Right atrium auricular region (tissue), 2 donors: ENCODE results near the gene ZBTB18. TPM values are rescaled to one million over a fixed set of nuclear protein-coding genes. Genes with fewer than 3 reads are reported as not detected.

ENCODE experiments used
- DNase-seq: peaks from one replicate; pipeline ENCODE4 v3.0.0-alpha.2; 2019; ENCODE audit warnings: low spot score
- H3K27ac ChIP-seq, 2 donors: fragments of 200-600 bp; sonication (generic); 1 replicate in 1 of 2; 2 replicates in 1 of 2; pipeline ENCODE4 v1.5.1; 2016 to 2019
- H3K27me3 ChIP-seq, 2 donors: fragments of 200-600 bp; sonication (generic); one replicate each; pipeline versions ENCODE4 v1.5.1 to v1.6.0; 2017 to 2019
- H3K36me3 ChIP-seq: fragments of 200-600 bp; sonication (generic); one replicate; pipeline ENCODE4 v1.5.1; 2016
- H3K4me1 ChIP-seq, 2 donors: fragments of 200-600 bp; sonication (generic); one replicate each; pipeline versions ENCODE4 v1.5.1 to v1.6.0; 2017 to 2019
- H3K4me3 ChIP-seq, 2 donors: fragments of 200-600 bp; sonication (generic); 1 replicate in 1 of 2; 2 replicates in 1 of 2; pipeline ENCODE4 v1.5.1; 2017 to 2019; ENCODE audit warnings: mild to moderate bottlenecking in 1 of 2, moderate library complexity in 1 of 2
- H3K9me3 ChIP-seq, 2 donors: fragments of 200-600 bp; sonication (generic); one replicate each; pipeline ENCODE4 v1.5.1; 2019
- CTCF ChIP-seq, 2 donors: fragments of 200-600 bp; sonication (generic); IDR thresholded peaks; one replicate each; pipeline ENCODE4 v1.5.1; 2019; ENCODE audit warnings: antibody characterized with exemption in 2 of 2
- total RNA-seq, 2 donors: library from RNA; depleted of rRNA; stranded (reverse); fragments of >200 nt; gene quantifications; one replicate each; pipeline ENCODE4 v1.1.0, GENCODE V29; 2016

The ZBTB18 gene
- total RNA-seq, 2 donors from 2014 or later, result 14.9 to 19.7 TPM

DNA sequence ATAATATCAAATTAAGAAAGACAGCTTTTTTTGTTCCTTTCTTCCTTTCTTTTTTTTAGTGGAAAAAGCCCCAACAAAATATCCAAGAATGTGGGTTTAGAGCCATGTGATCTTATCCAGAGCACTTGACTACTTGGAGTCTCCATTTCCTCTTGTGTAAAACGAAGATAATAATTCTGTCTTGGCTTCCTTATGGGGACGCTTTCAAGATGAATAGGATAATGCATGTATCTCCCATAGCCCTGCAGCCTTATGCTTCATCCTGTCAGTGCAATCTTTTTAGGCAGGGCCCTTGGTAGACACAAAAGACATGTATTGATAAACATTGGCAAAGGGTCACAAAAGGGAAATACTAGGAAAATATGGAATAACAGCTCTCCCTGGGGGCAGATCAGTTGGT lies 34.8 kb downstream of the ZBTB18 start:
- no peak overlapping the region for H3K4me3 ChIP-seq
- H3K27me3 ChIP-seq, result no peaks in the 10 kb centered on the region
- H3K9me3 ChIP-seq, result peaks cover 0 to 12% of the 10 kb centered on the region in 2 donors
- no peaks in the 10 kb centered on the region for H3K4me1 ChIP-seq
- H3K27ac ChIP-seq, result no peak overlapping the region
- no peak for DNase-seq
- TF ChIP-seq CTCF (IDR thresholded peaks at IDR 0.05), result no peak
- no peaks in the 10 kb centered on the region for H3K36me3 ChIP-seq

DNA sequence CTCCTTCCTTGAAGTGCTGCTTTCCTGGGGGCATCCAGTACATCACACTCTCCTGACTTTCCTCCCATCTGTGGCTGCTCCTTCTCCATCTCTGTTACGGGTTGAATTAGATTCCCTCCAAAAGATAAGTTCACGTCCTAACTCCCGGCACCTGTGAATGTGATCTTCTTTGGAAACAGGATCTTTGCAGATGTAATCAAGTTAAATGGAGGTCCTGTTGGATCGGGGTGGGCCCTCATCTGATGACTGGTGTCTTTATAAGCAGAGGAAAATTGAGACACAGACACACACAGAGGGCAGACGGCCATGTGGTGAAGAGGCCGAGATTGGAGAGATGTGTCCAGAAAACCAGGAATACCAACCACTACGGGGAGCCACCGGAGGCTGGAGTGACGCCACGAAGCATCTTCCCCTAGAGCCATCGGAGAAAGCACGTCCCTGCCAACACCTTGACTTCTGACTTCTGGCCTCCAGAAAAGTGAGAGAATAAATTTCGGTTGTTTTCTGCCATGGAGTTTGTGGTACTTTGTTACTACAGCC lies 36.0 kb downstream of the ZBTB18 start:
- Histone ChIP-seq H3K4me3 (no peak overlapping the region), H3K9me3 (peaks cover 0 to 12% of the 10 kb centered on the region in 2 donors), H3K4me1 (no peaks in the 10 kb centered on the region), H3K27me3 (no peaks in the 10 kb centered on the region), H3K27ac (no peak overlapping the region), H3K36me3 (no peaks in the 10 kb centered on the region)
- TF ChIP-seq CTCF (IDR thresholded peaks at IDR 0.05), result no peak
- DNase-seq, result no peak

GRCh38 chr1:244087611-244088010 lies 36.5 kb downstream of the ZBTB18 start:
- H3K27me3 ChIP-seq, result no peaks in the 10 kb centered on the region
- DNase-seq, result no peak
- H3K36me3 ChIP-seq, result no peaks in the 10 kb centered on the region
- H3K9me3 ChIP-seq, result peaks cover 0 to 12% of the 10 kb centered on the region in 2 donors
- no peak overlapping the region for H3K4me3 ChIP-seq
- no peaks in the 10 kb centered on the region for H3K4me1 ChIP-seq
- H3K27ac ChIP-seq, result no peak overlapping the region
- TF ChIP-seq CTCF (IDR thresholded peaks at IDR 0.05), result no peak

DNA sequence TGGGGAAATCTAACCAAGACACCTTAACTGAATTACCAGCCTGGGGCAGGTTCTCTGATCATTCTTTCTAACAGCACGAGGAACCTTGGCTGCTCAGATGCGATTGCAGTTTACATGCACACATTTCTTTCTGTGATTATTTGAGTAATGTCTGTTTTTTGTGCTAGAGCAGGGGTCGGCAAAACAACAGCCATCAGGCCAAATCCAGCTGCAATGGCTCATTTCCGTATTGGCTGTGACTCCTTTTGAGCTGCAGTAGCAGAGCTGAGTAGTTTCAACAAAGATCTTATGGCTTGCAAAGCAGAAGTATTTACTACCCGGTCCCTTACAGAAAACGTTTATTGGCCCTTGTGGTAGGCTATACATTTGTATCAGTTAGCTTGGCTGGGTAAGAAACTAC lies 37.1 kb downstream of the ZBTB18 start:
- DNase-seq, result no peak
- Histone ChIP-seq H3K27me3 (no peaks in the 10 kb centered on the region), H3K36me3 (no peaks in the 10 kb centered on the region), H3K4me1 (no peaks in the 10 kb centered on the region), H3K9me3 (peaks cover 0 to 12% of the 10 kb centered on the region in 2 donors), H3K27ac (no peak overlapping the region), H3K4me3 (no peak overlapping the region)
- TF ChIP-seq CTCF (IDR thresholded peaks at IDR 0.05), result no peak

DNA sequence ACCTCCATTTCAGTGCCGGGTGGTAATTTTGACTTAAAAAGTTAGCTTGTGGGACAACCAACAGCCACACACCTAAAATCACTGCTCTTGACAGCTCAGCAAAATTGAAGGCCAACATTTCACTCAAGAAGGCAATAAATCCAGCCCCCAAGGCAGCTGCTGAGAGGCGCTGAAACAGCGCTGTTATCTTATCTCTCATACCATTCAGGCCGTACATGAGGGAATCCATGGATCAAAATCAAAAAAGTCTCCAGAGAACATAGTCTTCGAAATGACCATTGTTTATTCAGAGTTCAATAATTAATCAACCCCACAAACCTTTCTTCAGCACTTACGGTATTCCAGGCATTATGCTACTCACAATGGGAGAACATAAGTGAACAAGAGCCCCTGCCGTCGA lies 38.5 kb downstream of the ZBTB18 start:
- TF ChIP-seq CTCF (IDR thresholded peaks at IDR 0.05), result no peak
- Histone ChIP-seq H3K4me1 (no peaks in the 10 kb centered on the region), H3K36me3 (no peaks in the 10 kb centered on the region), H3K9me3 (peaks cover 0 to 12% of the 10 kb centered on the region in 2 donors), H3K27ac (no peak overlapping the region), H3K4me3 (no peak overlapping the region), H3K27me3 (no peaks in the 10 kb centered on the region)
- DNase-seq, result no peak

- no peak overlapping the region for H3K27ac ChIP-seq
- TF ChIP-seq CTCF (IDR thresholded peaks at IDR 0.05), result no peak
- no peaks in the 10 kb centered on the region for H3K4me1 ChIP-seq
- H3K9me3 ChIP-seq, result peaks cover 0 to 8% of the 10 kb centered on the region in 2 donors
- H3K36me3 ChIP-seq, result no peaks in the 10 kb centered on the region
- H3K4me3 ChIP-seq, result no peak overlapping the region
- DNase-seq, result no peak
- H3K27me3 ChIP-seq, result no peaks in the 10 kb centered on the region
Measured at GRCh38 chr1:244090645-244091044, 39.6 kb downstream of the ZBTB18 start.
